Embryonic facial prominence (tissue), 1 donor: ENCODE results near the gene XKR7.

Source experiments
- DNase-seq: peaks from one replicate; pipeline ENCODE4 v3.0.0-alpha.2; 2016; ENCODE audit errors: extremely low spot score

The XKR7 gene

GRCh38 chr20:31979713-31980426 is 11.9 kb downstream of the XKR7 start:
- no peak for DNase-seq

- no peak for DNase-seq
These were observed 13.8 kb downstream of the XKR7 start for GRCh38 chr20:31981784-31982183.

GRCh38 chr20:31984981-31985471 is 17.1 kb downstream of the XKR7 start:
- DNase-seq: no peak

GRCh38 chr20:31987744-31988143 is 19.8 kb downstream of the XKR7 start:
- no peak for DNase-seq

- no peak for DNase-seq
These were observed 20.6 kb downstream of the XKR7 start for GRCh38 chr20:31988430-31989015.

- no peak for DNase-seq
These were observed 21.2 kb downstream of the XKR7 start for GRCh38 chr20:31989030-31989645.

GRCh38 chr20:31990641-31991338 is 22.8 kb downstream of the XKR7 start:
- no peak for DNase-seq

- no peak for DNase-seq
These were observed 23.4 kb downstream of the XKR7 start for GRCh38 chr20:31991339-31991705.

- no peak for DNase-seq
These were observed 24.1 kb downstream of the XKR7 start for GRCh38 chr20:31992086-31992485.

- no peak for DNase-seq
These were observed 29.0 kb downstream of the XKR7 start for GRCh38 chr20:31996996-31997395.

GRCh38 chr20:31998246-31998645 is 30.3 kb downstream of the XKR7 start:
- no peak for DNase-seq

GRCh38 chr20:32003325-32003724 is 35.4 kb downstream of the XKR7 start:
- DNase-seq: no peak

GRCh38 chr20:32004963-32005362 is 37.0 kb downstream of the XKR7 start:
- DNase-seq: no peak

GRCh38 chr20:32006053-32006452 is 38.1 kb downstream of the XKR7 start:
- DNase-seq: no peak

GRCh38 chr20:32006841-32007786 is 39.2 kb downstream of the XKR7 start:
- no peak for DNase-seq

- no peak for DNase-seq
These were observed 40.1 kb downstream of the XKR7 start for GRCh38 chr20:32007787-32008616.

- DNase-seq: no peak
These were observed 41.6 kb downstream of the XKR7 start for GRCh38 chr20:32009564-32009963.

- no peak for DNase-seq
These were observed 42.1 kb downstream of the XKR7 start, which contains the start of gene CCM2L for GRCh38 chr20:32010101-32010500. TSS of gene CCM2L (plus strand) at chr20:32010438. CDS start at chr20:32010455, 17 bp downstream.

GRCh38 chr20:32010666-32011065 is 42.7 kb downstream of the XKR7 start:
- no peak for DNase-seq

GRCh38 chr20:32012159-32012688 is 44.3 kb downstream of the XKR7 start:
- no peak for DNase-seq
